HG02973 (cell line): Measurements from ENCODE around the gene TCEANC2.

Experiments
- ATAC-seq: cut with Tn5 transposase; IDR thresholded peaks from one replicate; pipeline ENCODE4 v1.9.1; 2021; ENCODE audit warnings: moderate library complexity; ENCODE audit not compliant: unreplicated experiment

TCEANC2 gene

GRCh38 chr1:54129858-54130257 lies 76.5 kb downstream of the TCEANC2 start:
- no peak for ATAC-seq

GRCh38 chr1:54131419-54131818 lies 78.0 kb downstream of the TCEANC2 start:
- no peak for ATAC-seq

GRCh38 chr1:54132495-54132894 lies 79.1 kb downstream of the TCEANC2 start:
- no peak for ATAC-seq

GRCh38 chr1:54134295-54134694 lies 80.9 kb downstream of the TCEANC2 start:
- ATAC-seq: no peak

- ATAC-seq: no peak
These were observed 82.2 kb downstream of the TCEANC2 start for GRCh38 chr1:54135436-54136120.

GRCh38 chr1:54136269-54136896 lies 83.0 kb downstream of the TCEANC2 start:
- no peak for ATAC-seq

GRCh38 chr1:54136963-54137533 lies 83.6 kb downstream of the TCEANC2 start:
- no peak for ATAC-seq

GRCh38 chr1:54137534-54138061 lies 84.2 kb downstream of the TCEANC2 start:
- ATAC-seq: no peak

GRCh38 chr1:54138994-54139393 lies 85.6 kb downstream of the TCEANC2 start:
- ATAC-seq: no peak

GRCh38 chr1:54139711-54140110 lies 86.3 kb downstream of the TCEANC2 start:
- no peak for ATAC-seq

- no peak for ATAC-seq
These were observed 88.9 kb downstream of the TCEANC2 start for GRCh38 chr1:54142146-54142900.

GRCh38 chr1:54144366-54144765 lies 91.0 kb downstream of the TCEANC2 start:
- no peak for ATAC-seq

- no peak for ATAC-seq
These were observed 96.3 kb downstream of the TCEANC2 start for GRCh38 chr1:54149734-54150133.

GRCh38 chr1:54151013-54151412 lies 97.6 kb downstream of the TCEANC2 start:
- no peak for ATAC-seq

GRCh38 chr1:54152696-54153095 lies 99.3 kb downstream of the TCEANC2 start, which contains the start of gene CDCP2:
CDCP2 (minus strand) TSS chr1:54153000; CDS start chr1:54152922, 78 bp downstream.
- no peak for ATAC-seq

- no peak for ATAC-seq
These were observed 100.4 kb downstream of the TCEANC2 start for GRCh38 chr1:54153535-54154439.
